ENCODE measurements around the gene MLC1.
"Not testable (repeated sequence)": the region's sequence is repeated elsewhere in the genome, so short reads cannot be mapped to it uniquely, and the experiment has no call there.

The MLC1 gene

DNA sequence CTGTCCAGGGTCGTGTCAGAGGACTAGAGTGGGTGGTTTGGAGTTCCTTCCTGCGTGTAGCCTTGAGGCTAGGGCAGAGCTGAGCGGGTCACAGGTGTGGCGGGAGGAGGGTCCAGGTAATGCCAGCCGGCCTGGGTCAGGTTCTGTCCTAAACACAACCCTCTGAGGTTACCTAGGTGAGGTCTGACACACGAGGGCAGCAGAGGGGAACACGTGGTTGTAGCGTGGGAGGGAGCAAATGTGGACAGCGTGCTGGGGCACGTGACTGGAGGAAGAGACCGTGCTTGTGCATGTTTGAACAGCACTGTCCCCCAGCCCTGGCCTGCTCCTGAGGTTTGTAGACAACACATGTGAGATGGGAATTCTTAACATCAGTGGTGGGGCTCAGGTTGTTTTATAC, 17.7 kb upstream of the MLC1 start:
- peak; percentile 46 for DNase-seq (ENCODE audit: low spot score)

DNA sequence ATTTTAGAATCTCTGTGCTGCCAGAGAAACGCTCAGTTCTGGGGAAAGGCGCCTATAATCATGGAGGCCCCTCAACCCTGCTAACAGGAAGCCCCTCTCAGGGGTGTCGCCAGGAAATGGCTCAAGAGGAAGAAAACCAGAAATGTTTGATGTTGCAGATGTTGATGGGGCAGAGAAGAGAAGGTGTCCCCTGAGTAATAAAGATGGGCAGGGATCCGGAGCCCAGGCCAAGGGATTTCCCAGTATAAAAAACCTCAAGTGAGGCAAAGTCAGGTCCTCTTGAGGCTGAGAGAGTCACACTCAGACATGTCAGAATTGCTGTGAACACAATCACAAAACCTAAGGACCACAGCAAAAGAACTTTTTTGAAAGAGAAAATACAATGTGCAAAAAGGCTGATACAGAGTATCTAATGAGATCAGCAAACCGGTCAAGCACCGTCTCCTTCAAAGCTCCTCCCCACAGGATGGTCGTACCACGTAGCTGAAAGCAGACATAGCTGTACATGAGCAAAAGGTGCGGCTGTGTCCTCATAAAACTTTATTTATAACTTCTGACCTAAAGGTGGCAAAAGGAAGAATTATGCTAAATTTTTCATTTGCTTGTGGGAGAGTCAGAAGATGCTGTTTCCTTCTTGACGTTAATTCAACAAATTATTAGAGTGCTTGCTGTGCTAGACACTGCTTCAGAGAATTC, 16.8 kb upstream of the MLC1 start:
- no peak for DNase-seq (ENCODE audit: low spot score)

- no peak for DNase-seq (ENCODE audit: low spot score)
Measured at GRCh38 chr22:50098052-50098451, 12.8 kb upstream of the MLC1 start.

DNA sequence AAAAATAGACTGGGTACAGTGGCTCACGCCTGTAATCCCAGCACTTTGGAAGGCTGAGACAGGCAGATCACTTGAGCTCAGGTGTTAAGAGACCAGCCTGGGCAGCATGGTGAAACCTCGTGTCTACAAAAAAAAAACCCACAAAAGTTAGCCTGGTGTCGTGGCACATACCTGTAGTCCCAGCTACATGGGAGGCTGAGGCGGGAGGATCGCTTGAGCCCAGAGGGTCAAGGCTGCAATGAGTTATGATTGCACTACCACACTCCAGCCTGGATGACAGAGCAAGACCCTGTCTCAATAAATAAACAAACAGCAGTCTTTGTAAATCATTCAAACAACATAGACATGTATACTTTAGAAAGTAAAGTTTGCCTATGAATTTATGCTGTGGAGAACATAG, 7.1 kb upstream of the MLC1 start:
- no peak for DNase-seq (ENCODE audit: low spot score)

DNA sequence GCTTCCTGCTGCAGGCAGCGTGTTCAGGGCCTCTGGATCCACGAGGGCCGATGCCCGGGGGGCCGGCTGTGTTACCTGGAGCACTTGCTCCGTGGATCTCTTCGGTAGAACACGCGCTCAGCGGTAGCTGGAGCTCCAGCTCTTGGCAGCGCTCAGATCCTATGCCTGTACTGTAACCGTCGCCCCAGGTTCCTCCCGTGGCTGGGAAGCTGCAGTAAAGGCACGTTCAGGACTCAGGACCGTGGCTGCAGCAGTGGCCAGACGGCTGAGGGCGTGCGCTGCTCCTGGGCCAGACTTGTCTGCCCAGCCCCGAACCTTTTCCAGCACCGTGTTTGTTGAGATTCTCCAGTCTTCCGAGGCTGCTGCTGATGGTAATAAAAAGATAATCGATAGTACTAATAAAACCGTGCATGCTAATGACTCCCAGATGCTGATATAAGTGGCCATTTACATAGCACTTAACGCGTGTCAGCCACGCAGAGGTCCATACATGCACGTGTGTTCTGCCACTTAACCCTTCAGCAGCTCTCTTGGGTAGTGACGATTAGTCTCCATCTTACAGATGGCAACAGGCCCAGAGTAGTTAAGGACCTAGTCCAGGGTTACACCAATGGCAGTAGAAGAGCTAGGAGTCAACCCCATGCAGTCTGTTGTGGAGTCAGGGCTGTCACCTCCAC, 6.0 kb upstream of the MLC1 start:
- no peak for DNase-seq (ENCODE audit: low spot score)

- no peak for DNase-seq (ENCODE audit: low spot score)
Measured at GRCh38 chr22:50090412-50090714, 5.1 kb upstream of the MLC1 start.

DNA sequence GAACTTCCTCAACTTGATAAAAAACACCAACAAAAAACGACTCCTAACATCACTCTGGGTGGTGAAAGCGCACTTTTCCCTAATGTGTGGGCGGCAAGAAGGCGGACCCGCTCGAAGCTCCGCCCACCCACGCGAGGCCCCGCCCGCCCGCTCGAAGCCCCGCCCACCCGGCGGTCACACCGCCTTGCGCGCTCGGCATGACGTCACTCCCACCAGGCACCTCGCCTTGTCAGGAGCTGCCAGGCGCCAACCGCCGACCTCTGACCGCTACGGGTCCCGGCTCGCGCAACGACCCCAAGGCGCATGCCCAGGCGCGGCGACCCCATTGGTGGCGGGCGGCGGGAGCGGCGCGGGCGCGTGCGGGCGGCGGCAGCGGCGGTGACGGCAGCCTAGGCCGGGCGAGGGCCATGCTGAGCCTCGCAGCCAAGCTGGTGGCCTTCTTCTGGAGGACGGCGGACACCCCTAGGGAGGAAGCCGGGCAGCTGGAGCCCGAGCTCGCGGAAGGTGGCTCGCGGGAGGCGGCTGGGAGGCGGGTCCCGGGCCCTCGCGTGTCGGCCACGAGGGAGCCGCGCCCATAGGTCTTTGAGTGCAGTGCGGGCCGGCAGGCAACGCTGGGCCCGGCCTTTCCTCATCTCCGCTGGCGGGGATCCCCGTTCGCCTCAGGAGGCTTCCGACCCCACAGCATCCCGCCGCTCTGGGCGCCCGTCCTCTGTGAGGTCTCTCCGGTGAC, 4.6 kb upstream of the MLC1 start, which contains the start of gene MOV10L1:
TSS of gene MOV10L1 (plus strand) at position 325 of the 730 bp plus-strand sequence. CDS start at position 408, 83 bp downstream.
- DNase-seq (ENCODE audit: low spot score) = no peak

DNA sequence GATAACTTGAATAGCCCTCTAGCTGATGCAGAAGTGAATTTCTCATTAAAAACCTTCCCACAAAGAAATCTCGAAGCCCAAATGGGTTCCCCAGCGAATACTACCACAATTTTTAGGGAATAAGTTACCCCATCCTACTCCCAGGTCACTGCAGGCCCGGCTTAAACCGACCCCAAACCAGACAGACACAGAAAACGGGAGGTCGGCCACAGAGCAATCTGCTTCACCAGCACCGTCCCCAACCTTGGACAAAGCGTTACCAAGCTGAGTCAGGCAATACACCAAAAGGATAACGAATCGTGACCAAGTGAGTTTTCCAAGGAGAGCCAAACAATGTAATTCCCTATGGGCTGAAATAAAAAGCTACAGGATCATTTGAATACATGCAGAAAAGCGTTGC, 4.0 kb upstream of the MLC1 start:
- DNase-seq (ENCODE audit: low spot score) = no peak

GRCh38 chr22:50088096-50088495, 2.9 kb upstream of the MLC1 start:
- DNase-seq (ENCODE audit: low spot score) = no peak

DNA sequence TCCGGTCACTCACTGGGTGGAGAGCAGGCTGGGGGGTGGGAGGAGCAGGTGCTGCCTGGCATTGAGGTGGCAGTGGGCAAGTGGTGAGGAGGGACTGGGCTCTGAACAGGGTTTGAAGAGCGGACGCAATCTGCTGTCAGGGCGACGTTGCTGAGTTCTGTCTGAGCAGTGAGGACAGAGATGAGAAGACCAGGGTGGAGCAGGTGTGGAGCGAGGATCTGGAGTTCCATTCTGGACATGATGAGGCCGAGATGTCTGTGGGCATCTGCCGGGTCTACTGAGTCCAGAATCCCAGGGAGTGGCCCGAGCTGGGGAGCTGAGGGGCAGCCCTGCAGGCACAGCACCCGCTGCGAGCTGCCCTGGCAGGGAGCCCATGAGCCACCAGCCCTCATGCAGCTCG, 2.4 kb upstream of the MLC1 start:
- DNase-seq (ENCODE audit: low spot score) = no peak

- not testable (repeated sequence) for DNase-seq (ENCODE audit: low spot score)
Measured at GRCh38 chr22:50086975-50087374, 1.7 kb upstream of the MLC1 start.

DNA sequence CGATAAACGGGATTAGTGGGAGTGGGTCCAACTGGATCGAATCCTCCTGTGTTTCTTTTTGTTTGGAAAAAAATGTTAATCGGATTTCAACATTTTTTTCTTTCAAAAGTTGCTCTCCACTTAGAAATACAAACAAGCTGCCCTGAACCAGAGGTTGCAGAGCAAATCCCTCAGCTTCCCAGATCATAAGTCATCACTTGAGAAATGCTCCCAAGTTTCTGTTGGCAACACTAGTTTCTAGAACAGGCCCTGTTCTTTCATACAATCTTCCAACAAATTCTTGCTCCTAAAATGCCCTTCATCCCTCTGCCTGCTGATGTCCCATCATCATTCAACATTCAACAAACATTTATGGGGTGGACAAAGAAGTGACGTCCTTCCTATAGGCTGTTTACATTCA, 1.3 kb upstream of the MLC1 start:
- no peak for DNase-seq (ENCODE audit: low spot score)

DNA sequence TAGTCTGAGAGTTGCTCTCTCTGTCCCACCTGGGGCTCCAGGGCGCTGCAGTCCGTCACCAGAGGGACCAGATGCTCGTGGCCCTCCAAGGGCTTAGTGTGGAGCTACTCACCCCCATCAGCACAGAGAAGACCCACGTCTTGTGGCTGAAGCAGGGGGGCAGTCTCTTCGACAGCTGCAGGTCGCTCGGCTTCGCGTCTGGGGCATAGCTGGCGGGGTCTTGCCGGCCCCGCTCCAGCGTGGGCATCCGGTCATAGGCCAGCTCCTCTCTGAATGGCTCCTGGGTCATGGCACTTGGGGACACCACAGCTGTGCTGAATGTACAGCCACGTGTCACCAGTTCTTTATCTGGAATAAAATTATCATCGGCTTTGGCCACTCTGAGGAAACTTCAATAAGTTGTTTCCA, 608 bp downstream of the MLC1 start:
- DNase-seq (ENCODE audit: low spot score) = no peak

GRCh38 chr22:50084080-50084477, 1.1 kb downstream of the MLC1 start:
- no peak for DNase-seq (ENCODE audit: low spot score)

- peak; percentile 16 for DNase-seq (ENCODE audit: low spot score)
Measured at GRCh38 chr22:50083462-50084079, 1.7 kb downstream of the MLC1 start.

DNA sequence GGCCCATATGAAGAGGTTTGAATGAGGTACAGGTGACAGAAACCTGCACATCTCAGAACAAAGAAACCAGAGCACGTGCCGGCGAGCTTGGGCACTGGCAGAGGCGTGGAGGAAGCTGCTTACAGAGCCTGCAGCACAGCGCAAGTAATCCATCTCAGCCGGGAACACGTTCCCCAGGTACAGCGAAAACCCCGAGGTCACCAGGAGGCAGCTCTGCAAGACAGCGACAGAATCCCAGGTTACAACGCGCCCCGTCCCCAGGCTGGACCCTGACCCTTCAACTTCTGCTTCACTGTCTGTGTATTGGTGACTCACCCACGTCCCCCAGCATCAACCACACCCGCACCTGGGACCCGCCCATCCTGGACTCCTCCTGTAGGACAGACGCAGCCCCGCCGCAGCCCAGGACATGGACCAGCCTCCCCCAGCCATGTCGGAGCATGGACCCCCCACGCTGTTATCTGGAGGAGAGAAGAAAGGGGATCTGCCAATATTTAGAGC, 2.2 kb downstream of the MLC1 start:
- DNase-seq (ENCODE audit: low spot score) = peak; percentile 72

DNA sequence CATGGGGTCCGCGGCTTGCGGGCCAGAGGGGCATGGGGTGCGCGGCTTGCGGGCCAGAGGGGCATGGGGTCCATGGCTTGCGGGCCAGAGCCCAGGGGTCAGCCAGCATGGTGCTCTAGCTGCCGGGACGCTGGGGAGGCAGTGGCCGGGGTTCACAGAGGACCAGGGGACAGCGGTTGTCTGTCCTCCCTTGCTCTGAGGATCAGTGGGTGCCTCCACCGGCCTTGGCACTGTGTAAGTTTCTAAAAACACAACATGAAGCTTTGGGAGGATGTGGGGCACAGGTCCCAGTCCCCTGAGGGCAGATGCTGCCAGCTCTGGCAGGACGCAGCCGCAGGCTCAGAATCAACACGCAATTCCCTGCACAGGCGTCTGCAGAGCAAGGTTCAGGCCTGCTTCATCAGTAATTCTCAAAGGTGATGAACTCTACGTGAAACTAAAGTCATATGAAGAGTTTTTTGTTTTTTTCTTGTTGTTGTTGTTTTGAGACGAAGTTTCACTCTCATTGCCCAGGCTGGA, 3.0 kb downstream of the MLC1 start:
- DNase-seq (ENCODE audit: low spot score) = no peak

- no peak for DNase-seq (ENCODE audit: low spot score)
Measured at GRCh38 chr22:50081426-50082196, 3.6 kb downstream of the MLC1 start.

DNA sequence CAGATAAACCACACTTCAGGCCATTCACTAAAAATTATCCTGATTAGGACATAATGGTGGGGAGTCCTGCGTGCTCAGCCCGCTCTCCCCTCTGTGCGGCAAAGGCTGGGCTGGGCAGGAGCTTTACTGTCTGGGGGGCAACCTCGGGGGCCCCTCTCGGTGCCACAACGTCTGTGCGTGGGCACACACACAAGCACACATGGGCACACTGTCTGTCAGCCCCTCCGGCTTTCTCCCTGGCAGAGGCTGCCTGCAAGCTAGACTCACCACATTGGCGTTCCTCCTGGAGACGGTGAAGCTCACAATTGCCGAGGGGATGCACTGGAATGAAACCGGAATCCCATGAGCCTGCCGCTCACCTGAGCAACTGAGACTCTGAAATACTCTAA, 5.2 kb downstream of the MLC1 start:
- no peak for DNase-seq (ENCODE audit: low spot score)

DNA sequence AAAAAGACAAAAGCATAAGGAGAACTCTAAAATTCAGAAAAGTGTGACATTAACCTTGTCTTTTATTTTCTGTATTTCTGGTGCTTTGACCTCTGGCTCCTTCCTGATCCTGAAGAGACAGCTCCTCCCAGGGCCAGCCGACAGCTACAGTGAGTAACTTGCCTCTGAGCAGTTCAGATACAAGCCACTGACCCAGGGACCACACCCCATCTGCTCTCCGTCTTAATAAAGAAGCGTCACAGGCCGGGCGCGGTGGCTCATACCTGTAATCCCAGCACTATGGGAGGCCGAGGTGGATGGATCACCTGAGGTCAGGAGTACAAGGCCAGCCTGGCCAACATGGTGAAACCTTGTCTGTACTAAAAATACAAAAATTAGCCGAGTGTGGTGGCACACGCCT, 6.5 kb downstream of the MLC1 start:
- no peak for DNase-seq (ENCODE audit: low spot score)

- DNase-seq (ENCODE audit: low spot score) = no peak
Measured at GRCh38 chr22:50078246-50078645, 7.0 kb downstream of the MLC1 start.

All from SW480 (cell line).